GM19025 (cell line): ENCODE measurements around the gene RAI1.
"Not testable (repeated sequence)": the region's sequence is repeated elsewhere in the genome, so short reads cannot be mapped to it uniquely, and the experiment has no call there.

ENCODE experiments used
- ATAC-seq: cut with Tn5 transposase; IDR thresholded peaks from one replicate; pipeline ENCODE4 v1.9.1; 2021; ENCODE audit warnings: mild to moderate bottlenecking, low read depth, moderate library complexity; ENCODE audit not compliant: unreplicated experiment

Gene RAI1

GRCh38 chr17:17680477-17681186 lies 626 bp upstream of the RAI1 start:
- no peak for ATAC-seq

GRCh38 chr17:17681744-17682292 lies 560 bp downstream of the RAI1 start:
- peak; percentile 29 for ATAC-seq

GRCh38 chr17:17682293-17682736 lies 1.1 kb downstream of the RAI1 start:
- peak; percentile 30 for ATAC-seq

- peak; percentile 10 for ATAC-seq
Measured at GRCh38 chr17:17682737-17683680, 1.8 kb downstream of the RAI1 start.

GRCh38 chr17:17683710-17684365 lies 2.6 kb downstream of the RAI1 start:
- no peak for ATAC-seq

GRCh38 chr17:17684906-17685774 lies 3.9 kb downstream of the RAI1 start:
- ATAC-seq, result no peak

- no peak for ATAC-seq
Measured at GRCh38 chr17:17685775-17686291, 4.6 kb downstream of the RAI1 start.

GRCh38 chr17:17689312-17689711 lies 8.1 kb downstream of the RAI1 start:
- no peak for ATAC-seq

GRCh38 chr17:17690233-17690632 lies 9.0 kb downstream of the RAI1 start:
- not testable (repeated sequence) for ATAC-seq

GRCh38 chr17:17691468-17692263 lies 10.4 kb downstream of the RAI1 start:
- ATAC-seq, result peak; percentile 32

GRCh38 chr17:17692353-17693252 lies 11.3 kb downstream of the RAI1 start:
- ATAC-seq, result no peak

GRCh38 chr17:17693253-17694168 lies 12.3 kb downstream of the RAI1 start:
- ATAC-seq, result no peak

GRCh38 chr17:17694169-17695081 lies 13.2 kb downstream of the RAI1 start:
- ATAC-seq, result peak; percentile 48

- ATAC-seq, result no peak
Measured at GRCh38 chr17:17696085-17696484, 14.8 kb downstream of the RAI1 start.

GRCh38 chr17:17696882-17697633 lies 15.8 kb downstream of the RAI1 start:
- no peak for ATAC-seq
